ENCODE data around the gene BATF3.

- TF ChIP-seq CTCF (IDR thresholded peaks at IDR 0.05) (no peak), POLR2AphosphoS5 (IDR thresholded peaks at IDR 0.05; ENCODE audit: insufficient read depth in 1 of 2, low read depth in 1 of 2) (no peak)
These were observed 20.0 kb upstream of the BATF3 start for GRCh38 chr1:212719633-212720032.

Measured in vagina (tissue), 2 donors.